Breast epithelium (tissue), 4 donors: ENCODE data around the gene NPBWR2. TPM values are rescaled to one million over a fixed set of nuclear protein-coding genes. Genes with fewer than 3 reads are reported as not detected.
"Not testable (repeated sequence)": the region's sequence is repeated elsewhere in the genome, so short reads cannot be mapped to it uniquely, and the experiment has no call there.

Experiments used
- DNase-seq, 2 donors: peaks; one replicate each; pipeline ENCODE4 v3.0.0-alpha.2; 2019; ENCODE audit warnings: low spot score in 2 of 2
- H3K27ac ChIP-seq, 2 donors: fragments of 200-600 bp; sonication (generic) in 1 of 2; one replicate each; pipeline ENCODE4 v1.5.1; 2016 to 2019; ENCODE audit warnings: mild to moderate bottlenecking in 1 of 2
- H3K27me3 ChIP-seq, 2 donors: fragments of 200-600 bp; sonication (generic) in 1 of 2; one replicate each; pipeline versions ENCODE4 v1.5.1 to v1.6.0; 2017 to 2019; ENCODE audit warnings: control low read depth in 1 of 2, mild to moderate bottlenecking in 1 of 2
- H3K36me3 ChIP-seq: fragments of 200-600 bp; one replicate; pipeline ENCODE4 v1.5.1; 2019
- H3K4me1 ChIP-seq, 2 donors: fragments of 200-600 bp; sonication (generic); one replicate each; pipeline ENCODE4 v1.5.1; 2016 to 2019; ENCODE audit warnings: control low read depth in 1 of 2
- H3K4me3 ChIP-seq, 3 donors: fragments of 200-600 bp; sonication (generic); 1 replicate in 2 of 3; 2 replicates in 1 of 3; pipeline ENCODE4 v1.5.1; 2016 to 2019; ENCODE audit warnings: mild to moderate bottlenecking in 3 of 3, moderate library complexity in 2 of 3
- H3K9me3 ChIP-seq, 2 donors: fragments of 200-600 bp; sonication (generic) in 1 of 2; one replicate each; pipeline ENCODE4 v1.5.1; 2016 to 2019; ENCODE audit warnings: control low read depth in 1 of 2
- CTCF ChIP-seq, 3 donors: fragments of 450-650 bp; IDR thresholded peaks; one replicate each; pipeline ENCODE4 v1.5.1; 2016 to 2017; ENCODE audit warnings: antibody characterized with exemption in 3 of 3, mild to moderate bottlenecking in 3 of 3, moderate library complexity in 3 of 3
- POLR2A ChIP-seq: fragments of 450-650 bp; IDR thresholded peaks from one replicate; pipeline ENCODE4 v1.6.1; 2016; ENCODE audit warnings: antibody characterized with exemption, mild to moderate bottlenecking, moderate library complexity
- POLR2AphosphoS5 ChIP-seq, 3 donors: sonication (generic); formaldehyde crosslinking; IDR thresholded peaks; one replicate each; pipeline ENCODE4 v1.6.1; 2017; ENCODE audit warnings: antibody characterized with exemption in 3 of 3
- intact Hi-C: fragments of 100-400 bp; cut with DNase I; formaldehyde crosslinking; loops from one replicate; pipeline ENCODE4 v1.15.1; 2023; ENCODE audit warnings: low total_unique reads
- total RNA-seq, 3 donors: library from RNA; depleted of rRNA; stranded (reverse); fragments of >200 nt; gene quantifications; one replicate each; pipeline ENCODE4 v1.1.0, GENCODE V29; 2016

The NPBWR2 gene
- total RNA-seq, 3 donors from 2014 or later: not detected

- intact Hi-C loops: no loop called here
- no peak for DNase-seq
- no peaks in the 10 kb centered on the region for H3K36me3 ChIP-seq
- H3K4me1 ChIP-seq: no peaks in the 10 kb centered on the region
- H3K27ac ChIP-seq: no peak overlapping the region
- TF ChIP-seq POLR2AphosphoS5 (IDR thresholded peaks at IDR 0.05): no peak
- no peak for TF ChIP-seq CTCF (IDR thresholded peaks at IDR 0.05)
- TF ChIP-seq POLR2A: no peak
- no peaks in the 10 kb centered on the region for H3K9me3 ChIP-seq
- no peak overlapping the region for H3K4me3 ChIP-seq
- peaks cover 0 to 17% of the 10 kb centered on the region in 2 donors for H3K27me3 ChIP-seq
Observed at GRCh38 chr20:64133951-64134407, 26.6 kb upstream of the NPBWR2 start.

DNA sequence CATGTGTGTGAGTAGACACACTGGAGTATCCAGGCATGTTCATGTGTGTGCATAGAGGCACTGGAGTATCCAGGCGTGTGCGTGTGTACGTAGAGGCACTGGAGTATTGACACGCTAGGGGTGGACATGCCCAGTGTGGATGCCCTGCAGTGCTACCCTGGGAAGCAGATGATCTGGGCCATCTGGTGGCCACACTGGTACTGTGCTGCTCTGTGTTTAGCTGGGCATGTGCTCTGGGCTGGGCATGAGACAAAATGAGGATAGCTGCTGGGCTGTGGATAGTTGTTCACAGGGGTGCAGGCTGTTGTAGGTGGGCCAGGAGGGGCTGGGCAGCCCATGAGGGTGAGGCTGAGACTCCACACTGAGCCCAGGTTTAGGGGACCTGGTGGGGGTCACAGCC lies 24.0 kb upstream of the NPBWR2 start:
- intact Hi-C loops: no loop called here
- Histone ChIP-seq H3K27me3 (peaks cover 0 to 13% of the 10 kb centered on the region in 2 donors), H3K4me1 (no peaks in the 10 kb centered on the region), H3K9me3 (no peaks in the 10 kb centered on the region), H3K36me3 (no peaks in the 10 kb centered on the region), H3K4me3 (no peak overlapping the region), H3K27ac (no peak overlapping the region)
- DNase-seq: no peak
- no peak for TF ChIP-seq POLR2A
- no peak for TF ChIP-seq CTCF (IDR thresholded peaks at IDR 0.05)
- TF ChIP-seq POLR2AphosphoS5 (IDR thresholded peaks at IDR 0.05): no peak

- Histone ChIP-seq H3K27ac (no peak overlapping the region), H3K27me3 (peaks cover 0 to 14% of the 10 kb centered on the region in 2 donors), H3K36me3 (no peaks in the 10 kb centered on the region), H3K4me1 (no peaks in the 10 kb centered on the region), H3K9me3 (no peaks in the 10 kb centered on the region), H3K4me3 (no peak overlapping the region)
- no peak for DNase-seq
- intact Hi-C loops: no loop called here
- TF ChIP-seq POLR2AphosphoS5 (IDR thresholded peaks at IDR 0.05): no peak
Observed at GRCh38 chr20:64130876-64131275, 23.5 kb upstream of the NPBWR2 start.

DNA sequence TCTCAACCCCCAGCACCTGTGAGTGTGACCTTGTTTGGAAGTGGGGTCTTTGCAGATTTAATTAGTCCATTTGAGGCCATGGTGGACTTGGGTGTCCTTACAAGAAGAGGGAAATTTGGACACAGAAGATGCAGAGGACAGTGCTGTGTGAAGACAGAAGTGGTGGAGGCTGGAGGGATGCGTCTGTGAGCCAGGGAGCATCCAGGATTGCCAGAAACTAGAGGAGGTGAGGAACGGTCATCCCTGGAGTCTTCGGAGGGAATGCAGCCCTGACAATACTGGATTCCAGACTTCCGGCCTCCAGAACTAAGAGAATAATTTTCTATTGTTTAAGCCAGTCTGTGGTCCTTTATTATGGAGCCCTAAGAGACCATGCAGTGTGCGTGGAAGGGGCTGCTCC lies 22.9 kb upstream of the NPBWR2 start:
- no peak for DNase-seq
- intact Hi-C loops: no loop called here
- Histone ChIP-seq H3K36me3 (no peaks in the 10 kb centered on the region), H3K4me3 (no peak overlapping the region), H3K27ac (no peak overlapping the region), H3K4me1 (no peaks in the 10 kb centered on the region), H3K27me3 (peaks cover 0 to 14% of the 10 kb centered on the region in 2 donors), H3K9me3 (no peaks in the 10 kb centered on the region)
- TF ChIP-seq POLR2A (no peak), POLR2AphosphoS5 (IDR thresholded peaks at IDR 0.05) (no peak), CTCF (IDR thresholded peaks at IDR 0.05) (no peak)

GRCh38 chr20:64129146-64129782 lies 21.9 kb upstream of the NPBWR2 start:
- DNase-seq: no peak
- Histone ChIP-seq H3K4me3 (no peak overlapping the region), H3K27ac (no peak overlapping the region), H3K9me3 (no peaks in the 10 kb centered on the region), H3K36me3 (no peaks in the 10 kb centered on the region), H3K27me3 (peaks cover 0 to 14% of the 10 kb centered on the region in 2 donors), H3K4me1 (no peaks in the 10 kb centered on the region)
- intact Hi-C loops: no loop called here
- TF ChIP-seq CTCF (IDR thresholded peaks at IDR 0.05) (no peak), POLR2A (no peak), POLR2AphosphoS5 (IDR thresholded peaks at IDR 0.05) (no peak)

GRCh38 chr20:64123517-64123916 lies 16.2 kb upstream of the NPBWR2 start:
- peaks cover 0 to 17% of the 10 kb centered on the region in 2 donors for H3K27me3 ChIP-seq
- H3K4me3 ChIP-seq, H3K27ac ChIP-seq, intact Hi-C loops, H3K36me3 ChIP-seq, DNase-seq, H3K4me1 ChIP-seq, H3K9me3 ChIP-seq: not testable (repeated sequence)

GRCh38 chr20:64122927-64123326 lies 15.6 kb upstream of the NPBWR2 start:
- H3K9me3 ChIP-seq, H3K36me3 ChIP-seq, H3K27ac ChIP-seq, H3K4me3 ChIP-seq, intact Hi-C loops, DNase-seq, H3K4me1 ChIP-seq: not testable (repeated sequence)
- peaks cover 0 to 17% of the 10 kb centered on the region in 2 donors for H3K27me3 ChIP-seq
